ENCODE results near the gene GPSM3.

GRCh38 chr6:32189069-32189741 lies 3.2 kb downstream of the GPSM3 start:
- TF ChIP-seq CTCF (IDR thresholded peaks at IDR 0.05; ENCODE audit: low read length) (no peak), EZH2 (IDR thresholded peaks at IDR 0.05; ENCODE audit: borderline replicate concordance, low read length) (no peak)

Data from OCI-LY1 (cell line).